DND-41 (cell line): ENCODE results near the gene SLC12A7.

ENCODE experiments used
- EZH2 ChIP-seq: IDR thresholded peaks from 3 replicates; pipeline ENCODE4 v1.6.1; 2012; ENCODE audit warnings: borderline replicate concordance, low read depth, mild to moderate bottlenecking, moderate library complexity, low read length, inconsistent platforms; ENCODE audit not compliant: severe bottlenecking
- TF ChIP-seq, protein P1 (sequence below): IDR thresholded peaks from 2 replicates; pipeline ENCODE4 v1.5.1; 2012; ENCODE audit warnings: borderline replicate concordance, low read length, moderate library complexity, mild to moderate bottlenecking; ENCODE audit not compliant: poor library complexity, severe bottlenecking; ENCODE audit errors: extremely low read depth

- TF ChIP-seq, protein P1, sequence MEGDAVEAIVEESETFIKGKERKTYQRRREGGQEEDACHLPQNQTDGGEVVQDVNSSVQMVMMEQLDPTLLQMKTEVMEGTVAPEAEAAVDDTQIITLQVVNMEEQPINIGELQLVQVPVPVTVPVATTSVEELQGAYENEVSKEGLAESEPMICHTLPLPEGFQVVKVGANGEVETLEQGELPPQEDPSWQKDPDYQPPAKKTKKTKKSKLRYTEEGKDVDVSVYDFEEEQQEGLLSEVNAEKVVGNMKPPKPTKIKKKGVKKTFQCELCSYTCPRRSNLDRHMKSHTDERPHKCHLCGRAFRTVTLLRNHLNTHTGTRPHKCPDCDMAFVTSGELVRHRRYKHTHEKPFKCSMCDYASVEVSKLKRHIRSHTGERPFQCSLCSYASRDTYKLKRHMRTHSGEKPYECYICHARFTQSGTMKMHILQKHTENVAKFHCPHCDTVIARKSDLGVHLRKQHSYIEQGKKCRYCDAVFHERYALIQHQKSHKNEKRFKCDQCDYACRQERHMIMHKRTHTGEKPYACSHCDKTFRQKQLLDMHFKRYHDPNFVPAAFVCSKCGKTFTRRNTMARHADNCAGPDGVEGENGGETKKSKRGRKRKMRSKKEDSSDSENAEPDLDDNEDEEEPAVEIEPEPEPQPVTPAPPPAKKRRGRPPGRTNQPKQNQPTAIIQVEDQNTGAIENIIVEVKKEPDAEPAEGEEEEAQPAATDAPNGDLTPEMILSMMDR = no peak
- no peak for TF ChIP-seq EZH2
Observed at GRCh38 chr5:1098986-1099597, 12.8 kb downstream of the SLC12A7 start.
